ENCODE results near the gene WASHC2A. TPM values are rescaled to one million over a fixed set of nuclear protein-coding genes. Genes with fewer than 3 reads are reported as not detected.
"Not testable (repeated sequence)": the region's sequence is repeated elsewhere in the genome, so short reads cannot be mapped to it uniquely, and the experiment has no call there.

WASHC2A gene
- total RNA-seq, 1 experiment from 2014 or later, result 16.9 TPM

DNA sequence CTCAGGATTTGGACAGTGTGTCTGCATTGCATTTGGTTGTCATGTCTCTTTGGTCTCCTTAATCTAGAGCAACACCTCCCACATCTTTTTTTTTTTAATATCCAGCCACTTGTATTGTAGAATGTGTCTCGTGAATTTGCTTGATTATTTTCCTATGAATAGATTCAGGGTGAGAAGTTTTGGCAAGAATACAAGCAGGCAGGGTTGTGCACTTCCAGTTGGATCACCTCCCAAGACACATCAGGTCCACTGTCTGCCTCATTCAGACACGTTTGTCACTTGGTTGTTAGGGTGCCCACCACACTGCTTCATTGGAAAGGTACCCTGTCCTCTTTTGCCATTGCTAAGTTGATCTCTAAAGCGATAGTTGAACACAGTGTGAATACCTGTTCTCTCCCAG is 30.9 kb downstream of the WASHC2A start:
- DNase-seq; H3K36me3 ChIP-seq (replicated peaks; ENCODE audit: control insufficient read depth, insufficient read depth, low read length); H3K27me3 ChIP-seq (ENCODE audit: control insufficient read depth, insufficient read depth, low read length); H3K4me3 ChIP-seq (ENCODE audit: insufficient read depth, low read depth, low read length): not testable (repeated sequence)

- DNase-seq, result peak; percentile 2
- not testable (repeated sequence) for H3K27me3 ChIP-seq (ENCODE audit: control insufficient read depth, insufficient read depth, low read length); H3K4me3 ChIP-seq (ENCODE audit: insufficient read depth, low read depth, low read length); H3K36me3 ChIP-seq (replicated peaks; ENCODE audit: control insufficient read depth, insufficient read depth, low read length)
These were observed 33.4 kb downstream of the WASHC2A start for GRCh38 chr10:50101139-50101582.

DNA sequence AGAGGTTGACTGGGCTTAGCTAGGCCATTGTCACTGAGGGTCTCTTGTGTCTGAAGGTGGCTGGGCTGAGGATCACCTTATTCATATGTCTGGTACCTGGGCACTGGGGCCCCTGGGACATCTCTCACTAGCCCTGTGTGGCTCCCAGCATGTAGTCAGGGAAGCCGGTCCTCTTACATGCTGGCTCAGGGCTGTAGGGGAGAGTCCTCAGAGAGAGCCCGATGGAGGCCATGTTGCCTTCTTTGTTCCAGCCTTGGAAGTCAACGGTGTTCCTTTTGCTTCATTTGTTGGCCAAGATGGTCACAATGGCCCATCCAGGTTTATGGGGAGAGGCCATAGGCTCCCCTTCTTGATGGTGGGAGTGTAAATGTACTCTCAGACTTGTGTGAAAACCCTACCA is 34.0 kb downstream of the WASHC2A start:
- not testable (repeated sequence) for DNase-seq; H3K4me3 ChIP-seq (ENCODE audit: insufficient read depth, low read depth, low read length); H3K27me3 ChIP-seq (ENCODE audit: control insufficient read depth, insufficient read depth, low read length); H3K36me3 ChIP-seq (replicated peaks; ENCODE audit: control insufficient read depth, insufficient read depth, low read length)

GRCh38 chr10:50102267-50102666 is 34.5 kb downstream of the WASHC2A start:
- H3K27me3 ChIP-seq (ENCODE audit: control insufficient read depth, insufficient read depth, low read length); H3K4me3 ChIP-seq (ENCODE audit: insufficient read depth, low read depth, low read length); DNase-seq; H3K36me3 ChIP-seq (replicated peaks; ENCODE audit: control insufficient read depth, insufficient read depth, low read length): not testable (repeated sequence)

- not testable (repeated sequence) for DNase-seq; H3K4me3 ChIP-seq (ENCODE audit: insufficient read depth, low read depth, low read length); H3K27me3 ChIP-seq (ENCODE audit: control insufficient read depth, insufficient read depth, low read length); H3K36me3 ChIP-seq (replicated peaks; ENCODE audit: control insufficient read depth, insufficient read depth, low read length)
These were observed 41.4 kb downstream of the WASHC2A start for GRCh38 chr10:50108999-50109698.

- not testable (repeated sequence) for H3K36me3 ChIP-seq (replicated peaks; ENCODE audit: control insufficient read depth, insufficient read depth, low read length); DNase-seq; H3K4me3 ChIP-seq (ENCODE audit: insufficient read depth, low read depth, low read length); H3K27me3 ChIP-seq (ENCODE audit: control insufficient read depth, insufficient read depth, low read length)
These were observed 44.8 kb downstream of the WASHC2A start for GRCh38 chr10:50112419-50113112.

GRCh38 chr10:50126765-50127164 is 59.0 kb downstream of the WASHC2A start:
- not testable (repeated sequence) for H3K4me3 ChIP-seq (ENCODE audit: insufficient read depth, low read depth, low read length); H3K36me3 ChIP-seq (replicated peaks; ENCODE audit: control insufficient read depth, insufficient read depth, low read length); DNase-seq; H3K27me3 ChIP-seq (ENCODE audit: control insufficient read depth, insufficient read depth, low read length)

DNA sequence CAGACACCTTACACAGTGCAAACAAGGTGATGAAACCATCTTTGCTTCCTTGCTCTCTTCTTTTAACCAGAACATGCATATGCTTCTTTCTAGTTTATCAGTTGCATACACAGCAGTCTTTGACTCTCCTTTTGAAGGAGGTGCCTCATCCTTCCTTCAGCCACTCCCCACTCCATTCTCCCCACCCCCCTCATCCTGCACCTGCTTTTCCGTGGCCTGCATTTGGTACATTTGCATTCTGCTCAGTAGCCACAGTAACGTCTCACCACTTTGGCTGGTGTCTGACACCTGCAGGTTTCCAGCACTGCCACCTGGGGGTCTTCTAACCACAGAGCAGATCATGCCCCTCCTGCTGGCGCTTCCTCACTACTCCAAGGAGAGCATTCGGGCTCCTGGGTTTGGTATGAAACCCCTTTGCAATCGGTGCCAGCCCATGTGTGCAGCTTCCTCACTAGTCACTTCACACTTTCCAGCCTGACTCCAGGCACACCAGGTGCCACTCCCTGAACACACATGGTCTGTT is 60.1 kb downstream of the WASHC2A start:
- not testable (repeated sequence) for H3K4me3 ChIP-seq (ENCODE audit: insufficient read depth, low read depth, low read length); DNase-seq; H3K36me3 ChIP-seq (replicated peaks; ENCODE audit: control insufficient read depth, insufficient read depth, low read length); H3K27me3 ChIP-seq (ENCODE audit: control insufficient read depth, insufficient read depth, low read length)

GRCh38 chr10:50131245-50131965 is 63.7 kb downstream of the WASHC2A start:
- not testable (repeated sequence) for DNase-seq; H3K36me3 ChIP-seq (replicated peaks; ENCODE audit: control insufficient read depth, insufficient read depth, low read length); H3K27me3 ChIP-seq (ENCODE audit: control insufficient read depth, insufficient read depth, low read length); H3K4me3 ChIP-seq (ENCODE audit: insufficient read depth, low read depth, low read length)

- not testable (repeated sequence) for H3K36me3 ChIP-seq (replicated peaks; ENCODE audit: control insufficient read depth, insufficient read depth, low read length); DNase-seq; H3K4me3 ChIP-seq (ENCODE audit: insufficient read depth, low read depth, low read length); H3K27me3 ChIP-seq (ENCODE audit: control insufficient read depth, insufficient read depth, low read length)
These were observed 64.6 kb downstream of the WASHC2A start for GRCh38 chr10:50132322-50132721.

DNA sequence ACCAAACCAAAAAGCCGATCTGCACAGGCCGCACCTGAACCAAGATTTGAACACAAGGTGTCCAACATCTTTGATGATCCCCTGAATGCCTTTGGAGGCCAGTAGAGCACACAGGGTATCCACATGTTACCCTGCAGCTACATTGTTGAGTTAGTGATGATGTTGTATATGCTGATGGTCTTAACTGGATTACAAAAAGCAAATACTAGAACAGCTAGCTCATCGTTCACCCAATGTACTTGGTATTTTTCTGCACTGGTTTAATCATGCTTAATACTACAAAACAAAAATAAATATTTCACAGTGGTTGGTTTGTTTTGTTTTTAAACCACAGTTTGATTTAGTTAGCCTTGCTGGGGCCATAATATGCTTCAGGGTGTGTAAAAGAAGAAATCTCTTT is 65.1 kb downstream of the WASHC2A start:
- DNase-seq; H3K4me3 ChIP-seq (ENCODE audit: insufficient read depth, low read depth, low read length); H3K27me3 ChIP-seq (ENCODE audit: control insufficient read depth, insufficient read depth, low read length); H3K36me3 ChIP-seq (replicated peaks; ENCODE audit: control insufficient read depth, insufficient read depth, low read length): not testable (repeated sequence)

DNA sequence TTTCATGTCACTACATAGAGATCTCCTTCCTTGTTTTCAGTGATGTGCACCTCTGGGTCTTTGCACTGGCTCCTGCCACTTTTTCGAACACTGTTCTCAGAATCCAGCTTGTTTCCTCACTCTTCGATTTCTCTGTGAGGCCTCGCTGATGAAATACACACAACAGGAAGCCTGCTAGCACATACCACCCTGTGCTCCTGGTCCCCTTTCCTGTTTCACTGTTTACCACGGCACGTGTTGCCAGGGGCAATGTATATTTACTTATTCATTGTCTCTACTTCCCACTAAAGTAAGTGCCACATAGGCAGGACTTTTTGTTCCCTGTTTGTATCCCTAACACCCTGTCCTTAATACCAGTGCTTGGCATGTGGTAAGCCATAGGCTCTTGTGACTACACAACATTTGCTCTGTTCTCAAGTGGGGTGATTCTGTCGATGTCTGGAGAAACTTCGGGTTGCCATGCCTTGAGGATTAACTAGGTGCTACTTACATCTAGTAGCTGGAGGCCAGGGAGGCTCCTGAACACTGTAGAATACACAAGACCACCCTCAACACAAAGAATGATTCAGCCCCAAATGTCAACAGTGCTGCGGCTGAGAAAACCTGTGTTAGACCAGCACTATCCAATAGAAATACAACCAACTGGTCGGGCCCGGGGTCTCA is 75.9 kb downstream of the WASHC2A start:
- not testable (repeated sequence) for H3K36me3 ChIP-seq (replicated peaks; ENCODE audit: control insufficient read depth, insufficient read depth, low read length); DNase-seq; H3K27me3 ChIP-seq (ENCODE audit: control insufficient read depth, insufficient read depth, low read length); H3K4me3 ChIP-seq (ENCODE audit: insufficient read depth, low read depth, low read length)

DNA sequence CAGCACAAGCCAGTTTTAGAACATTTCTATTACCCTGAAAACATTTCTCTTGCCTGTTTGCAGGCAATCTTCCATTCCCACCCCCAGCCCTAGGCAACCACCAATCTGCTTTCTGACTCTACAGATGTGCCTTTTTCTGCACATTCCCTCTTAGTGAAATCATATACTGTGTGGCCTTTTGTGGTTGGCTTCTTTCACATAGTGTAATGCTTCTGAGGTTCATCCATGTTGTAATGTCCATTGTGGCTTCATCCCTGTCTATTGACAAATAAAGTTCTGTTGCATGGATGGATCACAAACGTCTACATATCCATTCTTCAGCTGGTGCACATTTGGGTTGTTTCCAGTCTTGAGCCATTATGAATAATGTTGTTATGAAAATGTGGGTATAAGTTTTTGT is 77.8 kb downstream of the WASHC2A start:
- H3K36me3 ChIP-seq (replicated peaks; ENCODE audit: control insufficient read depth, insufficient read depth, low read length); H3K27me3 ChIP-seq (ENCODE audit: control insufficient read depth, insufficient read depth, low read length); DNase-seq; H3K4me3 ChIP-seq (ENCODE audit: insufficient read depth, low read depth, low read length): not testable (repeated sequence)

DNA sequence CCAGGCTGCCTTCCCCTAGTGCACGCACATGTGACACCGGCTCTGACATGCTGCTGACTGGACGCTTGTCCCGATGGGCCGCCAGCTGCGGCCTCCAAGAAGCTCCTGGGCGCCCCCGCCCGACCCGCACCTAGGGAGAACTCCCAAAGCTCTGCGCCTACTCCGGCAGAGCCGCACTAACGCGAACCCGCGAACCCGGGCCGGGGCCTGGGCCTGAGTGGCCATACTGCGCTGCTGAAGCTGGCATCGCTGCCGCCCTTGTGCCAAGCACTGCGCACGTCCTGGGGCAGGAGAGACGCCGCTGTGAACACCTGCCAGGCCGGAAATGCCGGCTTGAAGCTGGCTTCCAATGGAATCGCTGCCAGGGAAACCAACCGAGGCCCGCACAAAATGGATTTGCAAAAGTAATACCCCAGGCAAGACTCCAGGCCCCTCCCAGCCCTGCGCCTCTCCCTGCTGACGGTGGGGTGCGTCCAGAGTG is 85.1 kb downstream of the WASHC2A start:
- Histone ChIP-seq H3K4me3 (ENCODE audit: insufficient read depth, low read depth, low read length) (peak overlapping the region; percentile 8; the same call in 1 of the 2 replicates), H3K36me3 (replicated peaks; ENCODE audit: control insufficient read depth, insufficient read depth, low read length) (no peaks in the 10 kb centered on the region), H3K27me3 (ENCODE audit: control insufficient read depth, insufficient read depth, low read length) (no peaks in the 10 kb centered on the region)
- peak; percentile 45 for DNase-seq

Measured in H7 (cell line).